Activated CD8-positive, alpha-beta memory T cell treated with anti-CD3 and anti-CD28 coated beads, Interleukin-2, amount 50 U/mL, for 1 hour (primary cell): Measurements from ENCODE around the gene C11orf16.
"Not testable (repeated sequence)": the region's sequence is repeated elsewhere in the genome, so short reads cannot be mapped to it uniquely, and the experiment has no call there.

ENCODE experiments used
- DNase-seq: peaks from one replicate; pipeline ENCODE4 v3.0.0-alpha.2; 2020; ENCODE audit errors: extremely low read depth

The C11orf16 gene

GRCh38 chr11:8891185-8891584, 41.6 kb downstream of the C11orf16 start:
- not testable (repeated sequence) for DNase-seq

- no peak for DNase-seq
These were observed 46.4 kb downstream of the C11orf16 start for GRCh38 chr11:8886322-8886721.

DNA sequence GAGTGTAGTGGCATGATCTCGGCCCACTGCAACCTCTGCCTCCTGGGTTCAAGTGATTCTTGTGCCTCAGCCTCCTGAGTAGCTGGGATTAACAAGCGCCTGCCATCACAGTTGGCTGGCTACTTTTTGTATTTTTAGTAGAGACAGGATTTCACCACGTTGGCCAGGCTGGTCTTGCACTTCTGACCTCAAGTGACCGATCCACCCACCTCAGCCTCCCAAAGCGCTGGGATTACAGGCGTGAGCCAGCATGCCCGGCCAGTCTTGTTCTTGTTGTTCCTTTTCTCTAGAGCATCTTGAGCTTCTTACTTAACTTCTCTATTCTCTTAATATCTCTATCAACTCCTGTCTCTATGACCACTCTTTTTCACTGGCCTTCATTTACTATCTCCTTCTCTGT, 51.2 kb downstream of the C11orf16 start:
- DNase-seq: not testable (repeated sequence)

- no peak for DNase-seq
These were observed 54.0 kb downstream of the C11orf16 start for GRCh38 chr11:8878771-8879170.

DNA sequence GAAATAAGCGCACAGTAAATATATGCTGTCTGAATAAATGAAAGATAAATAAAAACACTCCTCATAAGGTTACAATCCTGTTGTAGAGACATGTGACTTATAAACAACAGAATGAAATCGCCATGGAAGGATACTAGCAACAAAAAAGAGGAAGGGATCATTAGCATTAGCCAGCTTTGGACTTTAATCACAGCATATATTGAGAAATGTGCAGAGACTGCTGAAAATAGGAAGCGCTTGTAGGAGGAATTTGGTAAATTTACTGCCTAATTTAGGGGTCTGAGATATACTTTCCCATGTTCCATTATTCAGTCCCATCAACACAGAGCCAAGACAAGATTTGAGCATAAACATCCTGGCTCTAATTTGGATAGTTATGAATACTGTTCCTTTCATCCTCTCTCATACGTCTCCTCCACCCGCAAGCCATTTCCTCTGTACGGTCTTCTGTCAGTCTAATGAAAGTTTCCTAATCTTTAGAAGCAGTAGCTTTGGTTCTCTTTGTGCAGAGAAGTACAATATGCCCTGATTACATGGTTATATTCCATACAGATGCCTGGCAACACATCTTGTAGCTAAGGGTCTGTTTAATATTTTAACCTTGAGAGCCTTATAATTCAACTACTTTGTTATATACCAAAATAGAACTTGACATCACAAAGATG, 58.9 kb downstream of the C11orf16 start:
- no peak for DNase-seq

DNA sequence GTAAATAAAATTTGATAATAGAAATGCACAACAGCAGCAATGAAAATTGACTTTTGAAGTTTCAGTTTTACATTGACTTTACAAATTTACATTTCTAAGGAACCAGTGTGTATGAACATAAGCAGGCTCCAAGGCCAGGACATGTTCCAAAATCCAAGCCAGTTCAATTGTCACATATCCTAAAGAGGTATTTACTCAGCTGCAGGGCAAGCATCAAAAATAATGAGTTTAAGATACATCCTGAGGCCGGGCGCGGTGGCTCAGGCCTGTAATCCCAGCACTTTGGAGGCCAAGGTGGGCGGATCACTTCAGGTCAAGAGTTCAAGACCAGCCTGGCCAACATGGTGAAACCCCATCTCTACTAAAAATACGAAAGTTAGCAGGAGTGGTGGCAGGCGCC, 60.8 kb downstream of the C11orf16 start:
- DNase-seq: no peak

DNA sequence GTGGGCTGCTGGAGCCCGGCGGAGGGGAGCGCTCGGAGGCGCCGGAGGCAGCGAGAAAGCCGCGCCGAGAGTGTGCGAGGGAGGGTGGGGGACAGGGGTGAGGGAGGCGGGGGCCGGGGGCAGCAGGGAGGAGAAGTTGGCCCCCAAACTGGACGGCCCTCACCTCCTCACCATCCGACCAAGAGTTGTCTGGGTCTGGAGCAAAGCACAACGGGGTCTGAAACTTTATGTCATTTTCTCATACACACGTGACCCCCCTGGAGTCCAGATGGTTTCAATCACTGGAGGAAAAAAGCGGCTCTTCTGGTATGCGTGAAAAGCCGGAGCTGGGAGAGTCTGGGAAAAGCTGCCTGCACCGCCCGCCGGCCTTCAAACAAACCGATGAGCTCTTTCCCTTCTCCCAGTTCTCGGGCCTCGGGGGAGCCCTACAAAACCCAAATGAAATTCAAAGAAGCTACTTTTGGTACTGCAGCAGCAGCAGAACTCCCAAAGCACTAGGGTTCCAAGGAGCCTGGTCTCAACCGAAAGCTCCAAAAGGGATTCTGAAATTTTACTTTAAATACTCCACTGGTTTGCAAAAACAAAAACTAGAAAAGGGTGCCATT, 61.5 kb downstream of the C11orf16 start:
- DNase-seq: no peak

DNA sequence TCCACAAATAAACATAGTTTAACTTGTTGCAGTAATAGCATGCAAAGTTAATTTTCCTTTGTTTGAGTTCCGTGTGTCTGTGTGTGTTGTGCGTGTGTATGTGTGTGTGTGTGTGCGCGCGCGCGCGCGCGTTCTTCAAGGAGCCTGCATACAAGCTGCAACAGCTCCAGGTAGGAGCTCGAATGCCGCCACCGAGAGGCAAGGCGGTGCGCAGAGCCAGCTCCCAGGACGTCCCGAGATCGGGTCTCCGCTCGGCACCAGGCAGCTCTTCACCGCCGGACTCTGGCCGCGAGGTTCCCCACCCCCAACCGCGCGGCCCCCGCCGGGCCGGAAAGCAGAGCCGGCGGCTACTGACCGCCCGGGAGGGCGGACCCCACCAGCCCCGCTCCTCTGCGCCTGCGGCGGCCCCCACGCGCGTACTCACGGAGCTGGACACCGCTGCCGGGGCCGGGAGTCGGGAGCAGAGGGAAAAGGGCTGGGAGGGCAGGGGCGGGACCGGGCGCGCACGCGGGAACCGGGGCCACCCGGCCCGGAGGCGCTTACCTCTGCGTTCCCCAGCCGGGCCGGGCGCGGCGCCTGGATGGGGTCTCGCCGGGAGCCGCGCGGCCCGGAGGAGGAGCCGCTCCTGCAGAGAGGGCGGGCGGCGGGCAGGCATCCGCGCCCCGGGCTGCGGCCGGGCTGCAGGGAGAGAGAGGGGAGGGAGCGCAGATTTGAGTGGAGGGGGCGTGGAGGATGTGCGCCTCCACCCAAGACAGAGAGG, 62.2 kb downstream of the C11orf16 start:
- DNase-seq: no peak
